H9 (cell line): Measurements from ENCODE around the gene CALHM1. TPM values are rescaled to one million over a fixed set of nuclear protein-coding genes. Genes with fewer than 3 reads are reported as not detected.
"Not testable (repeated sequence)": the region's sequence is repeated elsewhere in the genome, so short reads cannot be mapped to it uniquely, and the experiment has no call there.

ENCODE experiments used
- DNase-seq: peaks from one replicate; pipeline ENCODE4 v3.0.0-alpha.2; 2017
- H2AFZ ChIP-seq: one replicate; pipeline ENCODE4 v1.6.1; 2013; ENCODE audit warnings: mild to moderate bottlenecking, low read length, control low read depth, moderate library complexity
- H2AK5ac ChIP-seq: 2 replicates; pipeline ENCODE4 v1.6.1; 2013; ENCODE audit warnings: low read length, control low read depth, mixed read lengths; ENCODE audit not compliant: insufficient read length
- H2BK120ac ChIP-seq: one replicate; pipeline ENCODE4 v1.6.1; 2013; ENCODE audit warnings: low read depth, mild to moderate bottlenecking, low read length, control low read depth, inconsistent platforms; ENCODE audit not compliant: poor library complexity, severe bottlenecking
- H2BK12ac ChIP-seq: 2 replicates; pipeline ENCODE4 v1.6.1; 2013; ENCODE audit warnings: low read length, control low read depth, mixed read lengths, low read depth; ENCODE audit not compliant: insufficient read length
- H2BK15ac ChIP-seq: 2 replicates; pipeline ENCODE4 v1.6.1; 2013; ENCODE audit warnings: low read depth, low read length, control low read depth
- H2BK20ac ChIP-seq: one replicate; pipeline ENCODE4 v1.6.1; 2013; ENCODE audit warnings: low read depth, mild to moderate bottlenecking, low read length, control low read depth, inconsistent platforms; ENCODE audit not compliant: poor library complexity, severe bottlenecking
- H2BK5ac ChIP-seq: 2 replicates; pipeline ENCODE4 v1.6.1; 2013; ENCODE audit warnings: low read length, control low read depth, mixed read lengths; ENCODE audit not compliant: insufficient read length
- H3K14ac ChIP-seq: 2 replicates; pipeline ENCODE4 v1.6.1; 2013; ENCODE audit warnings: low read length, control low read depth; ENCODE audit not compliant: insufficient read depth
- H3K18ac ChIP-seq: 2 replicates; pipeline ENCODE4 v1.6.1; 2013; ENCODE audit warnings: low read depth, mild to moderate bottlenecking, mixed read lengths, low read length, control low read depth; ENCODE audit not compliant: insufficient read length
- H3K23ac ChIP-seq: 2 replicates; pipeline ENCODE4 v1.6.1; 2013; ENCODE audit warnings: low read length, control low read depth, mixed read lengths, low read depth; ENCODE audit not compliant: insufficient read length
- H3K23me2 ChIP-seq: 2 replicates; pipeline ENCODE4 v1.6.1; 2013; ENCODE audit warnings: low read depth, mild to moderate bottlenecking, mixed read lengths, low read length, control low read depth; ENCODE audit not compliant: insufficient read length, poor library complexity, severe bottlenecking
- H3K27ac ChIP-seq: 2 replicates; pipeline ENCODE4 v1.5.1; 2013; ENCODE audit warnings: low read length, control low read depth, mixed read lengths, low read depth; ENCODE audit not compliant: insufficient read length
- H3K27me3 ChIP-seq: 2 replicates; pipeline ENCODE4 v1.6.1; 2013; ENCODE audit warnings: low read length, control low read depth, inconsistent platforms; ENCODE audit not compliant: insufficient read depth
- H3K4ac ChIP-seq: 2 replicates; pipeline ENCODE4 v1.6.1; 2013; ENCODE audit warnings: low read depth, mild to moderate bottlenecking, control low read depth, inconsistent platforms, low read length, moderate library complexity
- H3K4me1 ChIP-seq: 2 replicates; pipeline ENCODE4 v1.6.1; 2013; ENCODE audit warnings: low read length, control low read depth, inconsistent platforms; ENCODE audit not compliant: insufficient read depth
- H3K4me2 ChIP-seq: 2 replicates; pipeline ENCODE4 v1.6.1; 2013; ENCODE audit warnings: low read length, control low read depth, mixed read lengths; ENCODE audit not compliant: insufficient read length, insufficient read depth
- H3K56ac ChIP-seq: 2 replicates; pipeline ENCODE4 v1.6.1; 2013; ENCODE audit warnings: low read depth, mild to moderate bottlenecking, mixed read lengths, low read length, control low read depth; ENCODE audit not compliant: insufficient read length
- H3K79me1 ChIP-seq: 2 replicates; pipeline ENCODE4 v1.6.1; 2013; ENCODE audit warnings: low read depth, mild to moderate bottlenecking, moderate library complexity, low read length, control low read depth, inconsistent platforms; ENCODE audit not compliant: insufficient read depth, poor library complexity, severe bottlenecking
- H3K79me2 ChIP-seq: 2 replicates; pipeline ENCODE4 v1.6.1; 2013; ENCODE audit warnings: low read length, control low read depth, inconsistent platforms; ENCODE audit not compliant: insufficient read depth
- H3K9ac ChIP-seq: 2 replicates; pipeline ENCODE4 v1.6.1; 2013; ENCODE audit warnings: low read length, control low read depth, mixed read lengths; ENCODE audit not compliant: insufficient read length; ENCODE audit errors: extremely low read depth
- H3K9me3 ChIP-seq: one replicate; pipeline ENCODE4 v1.6.1; 2013; ENCODE audit warnings: low read depth, low read length, inconsistent platforms; ENCODE audit not compliant: control insufficient read depth
- H3T11ph ChIP-seq: one replicate; pipeline ENCODE4 v1.6.1; 2013; ENCODE audit warnings: mild to moderate bottlenecking, low read length, control low read depth, inconsistent platforms
- H4K20me1 ChIP-seq: one replicate; pipeline ENCODE4 v1.6.1; 2013; ENCODE audit not compliant: control insufficient read depth, insufficient read length, insufficient read depth
- H4K5ac ChIP-seq: 2 replicates; pipeline ENCODE4 v1.6.1; 2013; ENCODE audit warnings: low read depth, mild to moderate bottlenecking, mixed read lengths, low read length, control low read depth; ENCODE audit not compliant: insufficient read length
- H4K8ac ChIP-seq: replicated peaks from 2 replicates; pipeline ENCODE4 v1.6.1; 2013; ENCODE audit warnings: low read length, control low read depth, mixed read lengths, low read depth; ENCODE audit not compliant: insufficient read length
- H4K91ac ChIP-seq: 2 replicates; pipeline ENCODE4 v1.6.1; 2013; ENCODE audit warnings: low read depth, mild to moderate bottlenecking, moderate library complexity, mixed read lengths, low read length, control low read depth; ENCODE audit not compliant: insufficient read length
- H3K27ac Mint-ChIP-seq, 3 experiments: 2 replicates in 2 of 3; 3 replicates in 1 of 3; pipeline ENCODE4 v1.8.0; 2020 to 2021; ENCODE audit warnings: mixed read lengths in 3 of 3, mild to moderate bottlenecking in 1 of 3, moderate library complexity in 1 of 3
- H3K27me3 Mint-ChIP-seq: 2 replicates; pipeline ENCODE4 v1.8.0; 2021; ENCODE audit warnings: low read depth, mild to moderate bottlenecking, moderate library complexity, mixed read lengths
- H3K36me3 Mint-ChIP-seq, 3 experiments: 2 replicates in 2 of 3; 3 replicates in 1 of 3; pipeline ENCODE4 v1.8.0; 2020 to 2021; ENCODE audit warnings: low read depth in 3 of 3, mixed read lengths in 3 of 3; ENCODE audit not compliant: insufficient read depth in 1 of 3
- H3K4me1 Mint-ChIP-seq, 2 experiments: 2 replicates each; pipeline ENCODE4 v1.8.0; 2020; ENCODE audit warnings: mixed read lengths in 2 of 2
- H3K4me3 Mint-ChIP-seq, 2 experiments: 2 replicates in 1 of 2; 3 replicates in 1 of 2; pipeline ENCODE4 v1.8.0; 2020 to 2021; ENCODE audit warnings: mild to moderate bottlenecking in 2 of 2, mixed read lengths in 2 of 2, moderate library complexity in 1 of 2
- H3K9me3 Mint-ChIP-seq, 2 experiments: 2 replicates in 1 of 2; 3 replicates in 1 of 2; pipeline ENCODE4 v1.8.0; 2020; ENCODE audit warnings: mild to moderate bottlenecking in 2 of 2, mixed read lengths in 2 of 2, moderate library complexity in 1 of 2
- WGBS: extraction: QIAGEN DNeasy Blood & Tissue Kit; methylation state at CpG from one replicate; pipeline ENCODE4 v1.1.7; 2013; ENCODE audit warnings: missing lambda C conversion rate, low lambda C conversion rate, mixed read lengths; ENCODE audit not compliant: insufficient read length; ENCODE audit errors: extremely low coverage; 5-methylcytosine and 5-hydroxymethylcytosine counted together
- total RNA-seq: library from RNA; stranded (reverse); gene quantifications from 2 replicates; pipeline ENCODE4 v1.2.1, GENCODE V29; 2021
- TF ChIP-seq, protein P1 (sequence below): fragments of 200-600 bp; sonication (generic); conservative IDR thresholded peaks from 3 replicates; pipeline ENCODE4 v1.8.0; 2021; ENCODE audit warnings: antibody characterized with exemption, mild to moderate bottlenecking

The CALHM1 gene
- total RNA-seq, 1 experiment from 2014 or later: 0.13 TPM

DNA sequence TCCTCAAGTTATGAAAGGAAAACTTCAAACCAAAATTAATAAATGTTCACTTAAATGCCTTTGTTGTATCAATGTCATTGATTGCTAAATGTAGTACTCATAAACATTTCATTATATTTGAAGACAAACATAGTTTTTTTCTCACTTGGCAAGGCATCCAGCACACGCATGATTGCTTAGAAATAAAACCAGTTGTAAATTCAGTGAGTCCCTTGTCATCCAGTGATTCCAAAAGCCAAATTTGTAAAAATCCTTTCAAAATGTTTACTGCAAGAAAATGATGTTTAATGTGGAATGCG is 28.7 kb upstream of the CALHM1 start:
- peaks cover 15% of the 10 kb centered on the region in 2 experiments for H3K4me1 Mint-ChIP-seq
- H2AFZ ChIP-seq: no peak overlapping the region
- no peak overlapping the region for H3K4me2 ChIP-seq
- H3K27me3 ChIP-seq: no peaks in the 10 kb centered on the region
- TF ChIP-seq, protein P1, sequence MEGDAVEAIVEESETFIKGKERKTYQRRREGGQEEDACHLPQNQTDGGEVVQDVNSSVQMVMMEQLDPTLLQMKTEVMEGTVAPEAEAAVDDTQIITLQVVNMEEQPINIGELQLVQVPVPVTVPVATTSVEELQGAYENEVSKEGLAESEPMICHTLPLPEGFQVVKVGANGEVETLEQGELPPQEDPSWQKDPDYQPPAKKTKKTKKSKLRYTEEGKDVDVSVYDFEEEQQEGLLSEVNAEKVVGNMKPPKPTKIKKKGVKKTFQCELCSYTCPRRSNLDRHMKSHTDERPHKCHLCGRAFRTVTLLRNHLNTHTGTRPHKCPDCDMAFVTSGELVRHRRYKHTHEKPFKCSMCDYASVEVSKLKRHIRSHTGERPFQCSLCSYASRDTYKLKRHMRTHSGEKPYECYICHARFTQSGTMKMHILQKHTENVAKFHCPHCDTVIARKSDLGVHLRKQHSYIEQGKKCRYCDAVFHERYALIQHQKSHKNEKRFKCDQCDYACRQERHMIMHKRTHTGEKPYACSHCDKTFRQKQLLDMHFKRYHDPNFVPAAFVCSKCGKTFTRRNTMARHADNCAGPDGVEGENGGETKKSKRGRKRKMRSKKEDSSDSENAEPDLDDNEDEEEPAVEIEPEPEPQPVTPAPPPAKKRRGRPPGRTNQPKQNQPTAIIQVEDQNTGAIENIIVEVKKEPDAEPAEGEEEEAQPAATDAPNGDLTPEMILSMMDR: no peak
- H2BK20ac ChIP-seq: no peak overlapping the region
- H3K4me3 Mint-ChIP-seq: no peak overlapping the region
- no peak for DNase-seq
- H2BK5ac ChIP-seq: no peak overlapping the region
- H3K27ac ChIP-seq: no peak overlapping the region
- no peaks in the 10 kb centered on the region for H4K20me1 ChIP-seq
- H3K18ac ChIP-seq: no peak overlapping the region
- no peak overlapping the region for H3K14ac ChIP-seq
- no peak overlapping the region for H3K23ac ChIP-seq
- no peaks in the 10 kb centered on the region for H3K36me3 Mint-ChIP-seq
- no peaks in the 10 kb centered on the region for H3K79me1 ChIP-seq
- no peak overlapping the region for H2BK12ac ChIP-seq
- no peaks in the 10 kb centered on the region for H3K9me3 ChIP-seq
- H3K9ac ChIP-seq: no peak overlapping the region
- H3K4ac ChIP-seq: no peak overlapping the region
- no peaks in the 10 kb centered on the region for H3K79me2 ChIP-seq
- H3K23me2 ChIP-seq: no peaks in the 10 kb centered on the region
- H4K91ac ChIP-seq: no peak overlapping the region
- no peak overlapping the region for H2BK120ac ChIP-seq
- H3K27ac Mint-ChIP-seq: no peak overlapping the region
- peaks cover 18% of the 10 kb centered on the region for H3K27me3 Mint-ChIP-seq
- H3K4me1 ChIP-seq: no peaks in the 10 kb centered on the region
- no peak overlapping the region for H2AK5ac ChIP-seq
- H3K9me3 Mint-ChIP-seq: no peaks in the 10 kb centered on the region
- no CpG with 5 or more reads among the region's 2 CpGs for WGBS
- no peak overlapping the region for H2BK15ac ChIP-seq
- no peak overlapping the region for H4K8ac ChIP-seq
- H3K56ac ChIP-seq: no peak overlapping the region
- no peak overlapping the region for H4K5ac ChIP-seq
- no peak overlapping the region for H3T11ph ChIP-seq

GRCh38 chr10:103486635-103487409 is 28.1 kb upstream of the CALHM1 start:
- H4K5ac ChIP-seq, H3K36me3 Mint-ChIP-seq, H3K4ac ChIP-seq, H3K27me3 ChIP-seq, H3K14ac ChIP-seq, H3K18ac ChIP-seq, H2AK5ac ChIP-seq, H2AFZ ChIP-seq, H2BK15ac ChIP-seq, H2BK120ac ChIP-seq, H3K23ac ChIP-seq, H3K27ac ChIP-seq, H2BK20ac ChIP-seq, H3K79me2 ChIP-seq, H3K4me2 ChIP-seq, H3K27ac Mint-ChIP-seq, H3K9me3 Mint-ChIP-seq, H3K56ac ChIP-seq, H2BK12ac ChIP-seq, H3K9ac ChIP-seq, H4K20me1 ChIP-seq, H4K91ac ChIP-seq, H3K4me3 Mint-ChIP-seq, H2BK5ac ChIP-seq, H3K23me2 ChIP-seq, H4K8ac ChIP-seq, DNase-seq, H3K9me3 ChIP-seq, H3T11ph ChIP-seq, H3K4me1 ChIP-seq, H3K79me1 ChIP-seq: not testable (repeated sequence)
- WGBS: no CpG with 5 or more reads among the region's 8 CpGs
- Mint-ChIP-seq H3K27me3 (peaks cover 13% of the 10 kb centered on the region), H3K4me1 (peaks cover 9 to 12% of the 10 kb centered on the region in 2 experiments)
